Endothelial cell of umbilical vein (primary cell): ENCODE results near the gene HIRA. TPM values are rescaled to one million over a fixed set of nuclear protein-coding genes. Genes with fewer than 3 reads are reported as not detected.

Experiments used
- BruUV-seq: library from RNA; stranded (reverse); fragments of 400-500 nt; replicated peaks from 2 replicates; lab custom pipeline; 2021; lab: Mats Ljungman, UMichigan
- CTCF ChIA-PET: fragments of 300-600, 350-600 bp; sonication (Branson Sonifier 250); formaldehyde crosslinking; loops from one replicate; lab custom pipeline; 2021; ENCODE audit warnings: antibody characterized with exemption, inconsistent platforms; lab: Charles Lee
- POLR2A ChIA-PET: fragments of 300-600, 350-600 bp; sonication (Branson Sonifier 250); formaldehyde crosslinking; loops from one replicate; lab custom pipeline; 2021; ENCODE audit warnings: antibody characterized with exemption, inconsistent platforms; lab: Charles Lee
- DNase-seq: peaks from one replicate; pipeline ENCODE4 v3.0.0-alpha.2; 2011; ENCODE audit warnings: low read depth, low spot score
- FAIRE-seq: peaks from 2 replicates; lab custom pipeline; 2011; peaks lifted over from hg19 to GRCh38; lab: Jason Lieb, UNC
- H2AFZ ChIP-seq: 2 replicates; pipeline ENCODE4 v1.6.0; 2012; ENCODE audit warnings: low read depth, low read length, control low read depth, inconsistent platforms
- H3K27ac ChIP-seq: 2 replicates; pipeline ENCODE4 v1.5.1; 2011; ENCODE audit warnings: low read depth, mild to moderate bottlenecking, control low read depth, low read length, moderate library complexity; ENCODE audit not compliant: insufficient read depth
- H3K27me3 ChIP-seq, 2 experiments: 2 replicates each; pipeline versions ENCODE4 v1.6.0 to v1.6.1; 2011; ENCODE audit warnings: low read length in 2 of 2, mixed read lengths in 1 of 2; ENCODE audit not compliant: control insufficient read depth in 2 of 2, insufficient read depth in 2 of 2
- H3K36me3 ChIP-seq, 2 experiments: 2 replicates in 1 of 2; 3 replicates in 1 of 2; pipeline ENCODE4 v1.5.1; 2011; ENCODE audit warnings: low read length in 2 of 2, mild to moderate bottlenecking in 1 of 2, moderate library complexity in 1 of 2; ENCODE audit not compliant: control insufficient read depth in 2 of 2, insufficient read depth in 2 of 2; ENCODE audit errors: extremely low read depth in 1 of 2
- H3K4me1 ChIP-seq: 3 replicates; pipeline ENCODE4 v1.5.1; 2011; ENCODE audit warnings: mild to moderate bottlenecking, low read length; ENCODE audit not compliant: control insufficient read depth, insufficient read depth; ENCODE audit errors: extremely low read depth
- H3K4me2 ChIP-seq: 2 replicates; pipeline ENCODE4 v1.6.1; 2011; ENCODE audit warnings: low read length, control low read depth, mixed read lengths; ENCODE audit not compliant: insufficient read depth
- H3K4me3 ChIP-seq, 3 experiments: fragments of 200-600 bp in 1 of 3; sonication (generic), shearing (Covaris generic) in 1 of 3; replicated peaks in 1 of 3; 2 replicates each; pipeline ENCODE4 v1.5.1; 2011 to 2016; ENCODE audit warnings: control low read depth in 3 of 3, low read length in 3 of 3, mild to moderate bottlenecking in 2 of 3, inconsistent platforms in 1 of 3, low read depth in 1 of 3, moderate library complexity in 1 of 3; ENCODE audit not compliant: insufficient read depth in 1 of 3
- H3K79me2 ChIP-seq: 2 replicates; pipeline ENCODE4 v1.6.0; 2012; ENCODE audit warnings: low read length, inconsistent platforms; ENCODE audit not compliant: control insufficient read depth, insufficient read depth
- H3K9ac ChIP-seq: replicated peaks from 2 replicates; pipeline ENCODE3; 2011; ENCODE audit warnings: low read length, control low read depth; ENCODE audit not compliant: insufficient read depth; ENCODE audit errors: extremely low read depth
- H3K9me1 ChIP-seq: replicated peaks from 3 replicates; pipeline ENCODE4 v1.6.0; 2011; ENCODE audit warnings: mild to moderate bottlenecking, low read length; ENCODE audit not compliant: control insufficient read depth, insufficient read depth; ENCODE audit errors: extremely low read depth
- H3K9me3 ChIP-seq: replicated peaks from 2 replicates; pipeline ENCODE4 v1.5.1; 2012; ENCODE audit warnings: low read length, inconsistent platforms; ENCODE audit not compliant: control insufficient read depth, insufficient read depth
- H4K20me1 ChIP-seq: replicated peaks from 2 replicates; pipeline ENCODE3; 2011; ENCODE audit warnings: mild to moderate bottlenecking, low read length; ENCODE audit not compliant: control insufficient read depth, insufficient read depth; ENCODE audit errors: extremely low read depth
- CTCF ChIP-seq, 2 donors: IDR thresholded peaks; 1 replicate in 1 of 2; 2 replicates in 1 of 2; pipeline ENCODE4 v1.5.1; 2011; ENCODE audit warnings: low read length in 2 of 2, mild to moderate bottlenecking in 2 of 2, moderate library complexity in 2 of 2, control low read depth in 1 of 2, inconsistent platforms in 1 of 2, low read depth in 1 of 2; ENCODE audit not compliant: insufficient read depth in 1 of 2; ENCODE audit errors: extremely low read depth in 1 of 2
- EZH2 ChIP-seq: IDR thresholded peaks from 2 replicates; pipeline ENCODE4 v1.6.1; 2012; ENCODE audit warnings: borderline replicate concordance, low read depth, mild to moderate bottlenecking, moderate library complexity, low read length, inconsistent platforms; ENCODE audit not compliant: severe bottlenecking
- GATA2 ChIP-seq: IDR thresholded peaks from 2 replicates; pipeline ENCODE4 v1.7.0; 2011; ENCODE audit warnings: low read depth, mild to moderate bottlenecking, moderate library complexity, mixed read lengths, low read length; ENCODE audit not compliant: insufficient read length, insufficient read depth
- JUN ChIP-seq: IDR thresholded peaks from 2 replicates; pipeline ENCODE4 v1.6.1; 2011; ENCODE audit warnings: borderline replicate concordance, low read depth; ENCODE audit not compliant: insufficient read length, insufficient read depth
- MAX ChIP-seq: IDR thresholded peaks from 2 replicates; pipeline ENCODE4 v1.6.1; 2011; ENCODE audit not compliant: insufficient read depth, insufficient read length
- dilution Hi-C: fragments of 300-500 bp; cut with MboI; formaldehyde crosslinking; loops from one replicate; pipeline ENCODE4 v1.15.0; 2019; ENCODE audit warnings: low sequenced_read_pairs; ENCODE audit not compliant: extremely low pct_ligation_motif_present
- intact Hi-C: fragments of 100-400 bp; cut with micrococcal nuclease; formaldehyde crosslinking; loops from one replicate; pipeline ENCODE4 v1.10.0; 2022
- polyA plus RNA-seq, 4 experiments: library from polyadenylated mRNA; depleted of rRNA in 3 of 4; stranded (reverse) in 3 of 4; unstranded in 1 of 4; fragments of >200 nt; gene quantifications; 2 replicates each; pipeline versions ENCODE4 v1.2.1 to v1.2.3, GENCODE V29; 2011 to 2012; ENCODE audit warnings: missing spikeins in 1 of 4
- total RNA-seq: library from RNA; stranded (reverse); gene quantifications from 2 replicates; pipeline ENCODE4 v1.2.3, GENCODE V29; 2021

HIRA gene
- total and polyA plus RNA-seq, 2 donors (not counting 3 experiments of a cell fraction or from before 2014, with no cell fraction given), result 17.3 to 27.7 TPM

- Histone ChIP-seq H3K9me3 (no peaks in the 10 kb centered on the region), H3K9me1 (no peaks in the 10 kb centered on the region), H3K27ac (no peak overlapping the region), H3K36me3 (peaks cover 18 to 46% of the 10 kb centered on the region in 2 experiments), H3K4me3 (no peak overlapping the region), H3K27me3 (no peaks in the 10 kb centered on the region), H3K9ac (no peak overlapping the region), H3K79me2 (no peaks in the 10 kb centered on the region), H2AFZ (no peak overlapping the region), H3K4me2 (no peak overlapping the region), H4K20me1 (no peaks in the 10 kb centered on the region), H3K4me1 (no peaks in the 10 kb centered on the region)
- intact Hi-C loops, result no loop called here
- no peak for DNase-seq
- CTCF ChIA-PET, result no interaction called here
- BruUV-seq, result no TSS peak
- TF ChIP-seq GATA2 (no peak), EZH2 (no peak), CTCF (IDR thresholded peaks at IDR 0.05; ENCODE audit: extremely low read depth in 1 of 2, insufficient read depth in 1 of 2, low read depth in 1 of 2, low read length in 2 of 2) (no peak), MAX (no peak), JUN (no peak)
- dilution Hi-C loops, result no loop called here
- FAIRE-seq, result no peak
- POLR2A ChIA-PET, result no interaction called here
Observed at GRCh38 chr22:19361501-19362103, 69.9 kb downstream of the HIRA start.
